B cell (primary cell): Measurements from ENCODE around the gene PHF21B. TPM values are rescaled to one million over a fixed set of nuclear protein-coding genes. Genes with fewer than 3 reads are reported as not detected.

ENCODE experiments used
- ATAC-seq: fragments of 200-7000 bp; cut with Tn5 transposase; one replicate; pipeline ENCODE4 v1.10.0; 2021; ENCODE audit warnings: low read depth, mild to moderate bottlenecking, moderate number of reproducible peaks, moderate library complexity
- CTCF ChIA-PET: fragments of 350-600 bp; sonication (Branson Sonifier 250); formaldehyde crosslinking; loops from one replicate; lab custom pipeline; 2021; ENCODE audit warnings: antibody characterized with exemption, inconsistent platforms; lab: Charles Lee
- POLR2A ChIA-PET: fragments of 350-600 bp; sonication (Branson Sonifier 250); formaldehyde crosslinking; loops from one replicate; lab custom pipeline; 2021; ENCODE audit warnings: antibody characterized with exemption; lab: Charles Lee
- DNase-seq: peaks from one replicate; pipeline ENCODE4 v3.0.0; 2013
- H2AFZ ChIP-seq: 2 replicates; pipeline ENCODE4 v1.6.1; 2012; ENCODE audit warnings: mild to moderate bottlenecking, low read depth, low read length; ENCODE audit not compliant: insufficient read depth, poor library complexity, severe bottlenecking
- H3K27ac ChIP-seq, 2 donors: 1 replicate in 1 of 2; 2 replicates in 1 of 2; pipeline ENCODE4 v1.5.1; 2012 to 2013; ENCODE audit warnings: low read length in 2 of 2, mild to moderate bottlenecking in 2 of 2, moderate library complexity in 1 of 2
- H3K27me3 ChIP-seq, 4 experiments: fragments of 200-600 bp in 1 of 4; sonication (generic) in 1 of 4; replicated peaks in 1 of 4; 1 replicate in 2 of 4; 2 replicates in 2 of 4; pipeline versions ENCODE4 v1.6.1 to v1.7.0; 2013 to 2016; ENCODE audit warnings: low read length in 3 of 4, mild to moderate bottlenecking in 2 of 4, mixed read lengths in 1 of 4, moderate library complexity in 1 of 4; ENCODE audit not compliant: insufficient read depth in 4 of 4, control insufficient read depth in 3 of 4; ENCODE audit errors: control extremely low read depth in 1 of 4
- H3K36me3 ChIP-seq, 2 experiments: replicated peaks in 1 of 2; 1 replicate in 1 of 2; 2 replicates in 1 of 2; pipeline versions ENCODE4 v1.6.1 to v1.7.1; 2013; ENCODE audit warnings: low read length in 1 of 2; ENCODE audit not compliant: insufficient read depth in 2 of 2, control insufficient read depth in 1 of 2; ENCODE audit errors: control extremely low read depth in 1 of 2, extremely low read depth in 1 of 2
- H3K4me1 ChIP-seq, 2 donors: fragments of 200-600 bp in 1 of 2; sonication (generic) in 1 of 2; 1 replicate in 1 of 2; 2 replicates in 1 of 2; pipeline versions ENCODE4 v1.5.1 to v1.6.1; 2013 to 2017; ENCODE audit warnings: low read length in 2 of 2; ENCODE audit not compliant: control insufficient read depth in 2 of 2, insufficient read depth in 2 of 2
- H3K4me2 ChIP-seq: replicated peaks from 2 replicates; pipeline ENCODE3; 2012; ENCODE audit warnings: mild to moderate bottlenecking, low read depth, low read length; ENCODE audit not compliant: poor library complexity, severe bottlenecking
- H3K4me3 ChIP-seq, 5 experiments: fragments of 200-600 bp in 1 of 5; sonication (generic) in 1 of 5; 1 replicate in 3 of 5; 2 replicates in 2 of 5; pipeline versions ENCODE4 v1.5.1 to v1.7.0; 2011 to 2016; ENCODE audit warnings: low read length in 4 of 5, mild to moderate bottlenecking in 4 of 5, low read depth in 2 of 5, control low read depth in 1 of 5, moderate library complexity in 1 of 5; ENCODE audit not compliant: insufficient read depth in 1 of 5; ENCODE audit errors: control extremely low read depth in 1 of 5, extremely low read depth in 1 of 5
- H3K79me2 ChIP-seq: fragments of 200-600 bp; sonication (generic); one replicate; pipeline ENCODE4 v1.6.0; 2016; ENCODE audit warnings: low read length; ENCODE audit not compliant: control insufficient read depth, insufficient read depth
- H3K9ac ChIP-seq: fragments of 200-600 bp; sonication (generic); 2 replicates; pipeline ENCODE4 v1.6.1; 2017; ENCODE audit warnings: mild to moderate bottlenecking, low read length, moderate library complexity
- H3K9me3 ChIP-seq, 3 donors: one replicate each; pipeline versions ENCODE4 v1.6.1 to v1.7.1; 2013; ENCODE audit warnings: low read length in 2 of 3; ENCODE audit not compliant: control insufficient read depth in 2 of 3, insufficient read depth in 1 of 3; ENCODE audit errors: control extremely low read depth in 1 of 3
- H4K20me1 ChIP-seq: 2 replicates; pipeline ENCODE4 v1.6.0; 2012; ENCODE audit warnings: mild to moderate bottlenecking, low read length; ENCODE audit not compliant: insufficient read depth, control insufficient read depth, poor library complexity, severe bottlenecking
- H3K27ac Mint-ChIP-seq: one replicate; pipeline ENCODE4 v1.8.0; 2021; ENCODE audit warnings: mixed read lengths
- H3K27me3 Mint-ChIP-seq: one replicate; pipeline ENCODE4 v1.8.0; 2021; ENCODE audit warnings: mixed read lengths
- H3K4me1 Mint-ChIP-seq: one replicate; pipeline ENCODE4 v1.8.0; 2021; ENCODE audit warnings: mixed read lengths
- H3K4me3 Mint-ChIP-seq: one replicate; pipeline ENCODE4 v1.8.0; 2021; ENCODE audit warnings: mixed read lengths
- H3K9me3 Mint-ChIP-seq: one replicate; pipeline ENCODE4 v1.8.0; 2022; ENCODE audit warnings: mixed read lengths; ENCODE audit not compliant: insufficient read depth
- CTCF ChIP-seq: fragments of 200-600 bp; IDR thresholded peaks from one replicate; pipeline ENCODE4 v1.8.0; 2022; ENCODE audit warnings: antibody characterized with exemption, mild to moderate bottlenecking
- EZH2 ChIP-seq: IDR thresholded peaks from 2 replicates; pipeline ENCODE4 v1.6.1; 2012; ENCODE audit warnings: borderline replicate concordance, low read depth, mild to moderate bottlenecking, moderate library complexity, low read length; ENCODE audit not compliant: insufficient read depth, poor library complexity, severe bottlenecking
- WGBS: methylation state at CpG from one replicate; pipeline ENCODE4 v1.1.5; 2013; ENCODE audit warnings: missing lambda C conversion rate; ENCODE audit not compliant: insufficient coverage; 5-methylcytosine and 5-hydroxymethylcytosine counted together
- intact Hi-C: fragments of 100-400 bp; cut with micrococcal nuclease; formaldehyde crosslinking; loops from one replicate; pipeline ENCODE4 v1.10.0; 2022
- polyA plus RNA-seq: library from polyadenylated mRNA; depleted of rRNA; stranded (reverse); fragments of >200 nt; gene quantifications from 2 replicates; pipeline ENCODE4 v1.2.3, GENCODE V29; 2012
- total RNA-seq, 2 donors: library from RNA; stranded (reverse); fragments of 120-200 nt in 1 of 2; gene quantifications; 1 replicate in 1 of 2; 2 replicates in 1 of 2; pipeline versions ENCODE4 v1.2.3 to v1.2.4, GENCODE V29; 2013 to 2022

PHF21B gene
- total and polyA plus RNA-seq, 2 donors (not counting 1 experiment from before 2014, with no cell fraction given) = not detected

- Mint-ChIP-seq H3K4me1 (no peaks in the 10 kb centered on the region), H3K9me3 (no peaks in the 10 kb centered on the region), H3K27ac (no peak overlapping the region), H3K27me3 (peaks cover 4% of the 10 kb centered on the region), H3K4me3 (no peak overlapping the region)
- DNase-seq = no peak
- Histone ChIP-seq H3K36me3 (no peaks in the 10 kb centered on the region), H3K79me2 (no peaks in the 10 kb centered on the region), H2AFZ (no peak overlapping the region), H3K9ac (no peak overlapping the region), H3K4me2 (no peak overlapping the region), H3K4me3 (no peak overlapping the region), H3K27me3 (no peaks in the 10 kb centered on the region), H3K4me1 (no peaks in the 10 kb centered on the region), H3K9me3 (no peaks in the 10 kb centered on the region), H3K27ac (no peak overlapping the region), H4K20me1 (no peaks in the 10 kb centered on the region)
- CTCF ChIA-PET = no interaction called here
- intact Hi-C loops = no loop called here
- TF ChIP-seq CTCF = no peak
- no peak for TF ChIP-seq EZH2
- WGBS = 79% methylated on average over 14 of the region's 15 CpGs
- no peak for ATAC-seq
- POLR2A ChIA-PET = no interaction called here
These were observed 68.6 kb downstream of the PHF21B start for GRCh38 chr22:44941207-44941606.

GRCh38 chr22:44940130-44940529 lies 69.7 kb downstream of the PHF21B start:
- H3K36me3 ChIP-seq = no peaks in the 10 kb centered on the region
- ChIA-PET CTCF (no interaction called here), POLR2A (no interaction called here)
- no peaks in the 10 kb centered on the region for H3K4me1 Mint-ChIP-seq
- no peak overlapping the region for H3K4me3 ChIP-seq
- no peak overlapping the region for H3K27ac ChIP-seq
- ATAC-seq = no peak
- no peaks in the 10 kb centered on the region for H4K20me1 ChIP-seq
- peaks cover 4% of the 10 kb centered on the region for H3K27me3 Mint-ChIP-seq
- intact Hi-C loops = no loop called here
- no peak overlapping the region for H3K9ac ChIP-seq
- H3K27ac Mint-ChIP-seq = no peak overlapping the region
- no peaks in the 10 kb centered on the region for H3K27me3 ChIP-seq
- no peaks in the 10 kb centered on the region for H3K79me2 ChIP-seq
- H3K9me3 ChIP-seq = no peaks in the 10 kb centered on the region
- H2AFZ ChIP-seq = no peak overlapping the region
- H3K4me1 ChIP-seq = no peaks in the 10 kb centered on the region
- 75% methylated on average over 7 of the region's 11 CpGs for WGBS
- DNase-seq = no peak
- H3K4me2 ChIP-seq = no peak overlapping the region
- TF ChIP-seq EZH2 (no peak), CTCF (no peak)
- H3K9me3 Mint-ChIP-seq = no peaks in the 10 kb centered on the region
- H3K4me3 Mint-ChIP-seq = no peak overlapping the region
